Measurements from ENCODE around the gene GPR119.
A peak's percentile ranks its signal among the peaks of the same experiment; 100 is the strongest.
"Not testable (repeated sequence)": the region's sequence is repeated elsewhere in the genome, so short reads cannot be mapped to it uniquely, and the experiment has no call there.

The GPR119 gene

DNA sequence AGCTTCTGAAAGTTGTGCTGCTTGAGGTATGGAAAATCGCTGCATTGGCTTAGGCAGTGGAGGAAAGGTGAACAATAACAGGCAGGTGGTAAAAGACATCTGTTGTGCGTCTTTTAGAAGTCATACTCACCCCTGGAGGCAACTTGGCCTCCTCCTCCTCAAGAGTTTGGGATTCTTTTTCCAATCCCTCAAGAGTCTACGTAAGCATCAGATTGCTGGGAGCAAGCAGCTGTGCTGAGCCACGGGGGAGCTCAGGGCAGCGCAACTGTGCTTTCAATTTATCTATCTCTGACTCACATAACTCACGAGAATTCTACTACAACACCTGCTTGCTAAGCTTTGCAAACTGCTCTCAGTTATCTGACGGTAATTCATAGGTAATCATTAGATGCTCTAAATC lies 9.9 kb upstream of the GPR119 start:
- Histone ChIP-seq H3K4me3 (ENCODE audit: low read length) (no peak overlapping the region), H3K27me3 (replicated peaks; ENCODE audit: control insufficient read depth, insufficient read depth, low read length) (peaks cover 34% of the 10 kb centered on the region), H3K36me3 (ENCODE audit: control insufficient read depth, insufficient read depth, low read length, severe bottlenecking) (no peaks in the 10 kb centered on the region), H3K4me1 (ENCODE audit: control insufficient read depth, insufficient read depth, low read length) (peaks cover 4% of the 10 kb centered on the region), H3K9ac (ENCODE audit: low read length) (no peak overlapping the region), H3K9me3 (ENCODE audit: control insufficient read depth, low read length) (no peaks in the 10 kb centered on the region)
- no peak for DNase-seq (ENCODE audit: low read depth)

DNA sequence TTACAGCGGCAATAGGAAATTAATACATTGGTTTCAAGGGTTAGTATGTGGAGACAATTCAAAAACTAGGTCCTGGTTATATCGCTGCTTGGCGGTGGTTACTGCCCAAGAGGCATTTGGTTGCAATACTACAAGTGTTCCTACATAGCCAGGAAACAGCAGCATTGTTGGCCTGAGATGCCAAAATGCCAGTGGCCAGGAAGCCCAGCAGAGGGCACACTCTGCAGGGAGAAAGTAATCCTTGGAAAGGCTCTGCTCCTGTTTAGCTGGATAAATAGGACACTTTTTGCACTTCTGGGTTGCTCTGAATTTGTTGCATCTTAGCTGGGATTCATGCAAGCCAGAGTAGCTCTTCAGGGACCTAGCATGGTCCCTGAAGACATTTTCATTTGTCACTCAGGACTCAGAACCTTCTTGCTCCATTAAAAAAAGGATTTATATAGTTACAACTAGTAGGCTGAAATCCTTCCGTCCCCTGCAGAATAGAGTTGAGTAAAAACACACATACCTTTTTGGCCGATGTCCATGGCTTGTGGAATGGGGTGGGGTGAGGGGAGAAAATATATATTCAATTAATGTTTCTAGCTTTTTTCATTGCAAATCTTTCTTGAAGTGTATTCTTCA lies 8.1 kb upstream of the GPR119 start:
- Histone ChIP-seq H3K27me3 (replicated peaks; ENCODE audit: control insufficient read depth, insufficient read depth, low read length) (peaks cover 29% of the 10 kb centered on the region), H3K9me3 (ENCODE audit: control insufficient read depth, low read length) (no peaks in the 10 kb centered on the region), H3K4me3 (ENCODE audit: low read length) (no peak overlapping the region), H3K4me1 (ENCODE audit: control insufficient read depth, insufficient read depth, low read length) (peaks cover 4% of the 10 kb centered on the region), H3K9ac (ENCODE audit: low read length) (peak overlapping the region; percentile 14), H3K36me3 (ENCODE audit: control insufficient read depth, insufficient read depth, low read length, severe bottlenecking) (no peaks in the 10 kb centered on the region)
- peak; percentile 75 for DNase-seq (ENCODE audit: low read depth)

DNA sequence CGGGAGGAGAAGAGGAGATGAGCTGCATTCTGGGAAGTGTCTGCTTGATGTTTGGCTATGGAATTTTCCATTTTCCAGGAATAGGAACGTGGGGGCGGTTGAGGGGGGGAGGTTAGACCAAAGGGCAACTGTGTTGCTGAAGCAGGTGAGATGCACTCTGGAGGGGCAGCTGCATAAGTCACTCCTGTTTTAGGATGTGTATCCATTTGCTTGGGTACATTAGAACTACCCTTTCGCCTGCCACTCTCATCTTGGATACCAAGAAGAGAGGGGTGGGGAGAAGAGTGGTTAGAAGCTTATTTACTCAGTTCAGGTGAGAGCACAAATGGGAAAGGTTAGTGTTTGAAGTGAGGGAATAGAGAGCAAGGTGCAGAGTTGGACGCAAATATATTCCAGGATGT lies 934 bp upstream of the GPR119 start:
- peaks cover 3% of the 10 kb centered on the region for H3K9me3 ChIP-seq (ENCODE audit: control insufficient read depth, low read length)
- peaks cover 28% of the 10 kb centered on the region for H3K27me3 ChIP-seq (replicated peaks; ENCODE audit: control insufficient read depth, insufficient read depth, low read length)
- H3K4me3 ChIP-seq (ENCODE audit: low read length) = no peak overlapping the region
- no peak overlapping the region for H3K9ac ChIP-seq (ENCODE audit: low read length)
- no peaks in the 10 kb centered on the region for H3K4me1 ChIP-seq (ENCODE audit: control insufficient read depth, insufficient read depth, low read length)
- DNase-seq (ENCODE audit: low read depth) = no peak
- H3K36me3 ChIP-seq (ENCODE audit: control insufficient read depth, insufficient read depth, low read length, severe bottlenecking) = no peaks in the 10 kb centered on the region

DNA sequence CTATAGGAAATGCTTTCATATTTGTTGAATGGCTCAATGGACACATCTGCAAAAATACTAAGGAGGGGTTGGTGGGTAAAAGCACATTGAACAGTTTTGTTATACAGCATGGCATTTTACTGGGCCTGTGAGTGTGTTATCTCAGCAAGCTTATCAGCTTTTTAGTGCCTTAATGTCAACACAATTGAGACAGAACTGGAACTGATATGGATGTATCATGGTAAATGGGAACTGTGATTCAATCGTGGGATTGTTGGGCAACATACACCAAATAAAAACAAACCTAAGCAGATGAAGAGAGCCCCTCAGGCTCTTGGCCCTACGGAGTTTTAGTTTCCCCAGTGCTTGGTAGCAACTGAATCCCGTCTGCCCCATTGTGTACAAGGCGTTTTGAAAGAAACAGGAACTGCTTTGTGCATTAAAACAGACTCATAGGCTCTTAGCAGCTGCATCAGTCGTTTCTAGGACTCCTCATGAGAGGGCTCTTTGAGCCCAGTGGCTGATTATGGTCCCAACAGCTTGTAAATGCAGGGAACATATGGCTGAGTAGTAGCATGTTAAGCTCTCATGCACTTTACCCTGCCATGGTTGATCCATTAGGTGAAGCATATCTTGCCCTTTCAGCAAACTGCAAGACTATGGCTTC lies 7.3 kb downstream of the GPR119 start:
- Histone ChIP-seq H3K4me3 (ENCODE audit: low read length) (no peak overlapping the region), H3K36me3 (ENCODE audit: control insufficient read depth, insufficient read depth, low read length, severe bottlenecking) (no peaks in the 10 kb centered on the region), H3K9ac (ENCODE audit: low read length) (no peak overlapping the region), H3K9me3 (ENCODE audit: control insufficient read depth, low read length) (no peaks in the 10 kb centered on the region), H3K4me1 (ENCODE audit: control insufficient read depth, insufficient read depth, low read length) (no peaks in the 10 kb centered on the region), H3K27me3 (replicated peaks; ENCODE audit: control insufficient read depth, insufficient read depth, low read length) (peaks cover 12% of the 10 kb centered on the region)
- DNase-seq (ENCODE audit: low read depth) = no peak

DNA sequence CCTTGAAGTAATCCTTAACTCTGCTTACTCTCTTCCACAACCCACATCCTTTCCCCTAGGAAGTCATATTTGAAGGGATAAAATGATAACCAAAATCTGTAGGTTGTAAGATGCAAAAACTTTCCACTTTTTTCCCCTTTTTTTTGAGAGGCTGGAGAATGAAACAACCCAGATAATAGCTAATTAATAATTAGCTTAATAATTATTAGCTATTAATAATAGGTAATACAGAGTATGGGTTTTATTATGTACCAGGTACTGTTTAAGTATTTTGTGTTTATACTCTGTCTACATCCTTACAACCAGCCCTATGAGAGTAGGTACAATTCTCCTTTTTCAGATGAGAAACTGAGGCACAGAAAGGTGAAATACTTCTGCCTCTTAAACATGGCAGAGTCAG lies 9.4 kb downstream of the GPR119 start:
- H3K4me1 ChIP-seq (ENCODE audit: control insufficient read depth, insufficient read depth, low read length) = no peaks in the 10 kb centered on the region
- no peak overlapping the region for H3K9ac ChIP-seq (ENCODE audit: low read length)
- no peaks in the 10 kb centered on the region for H3K9me3 ChIP-seq (ENCODE audit: control insufficient read depth, low read length)
- peaks cover 2% of the 10 kb centered on the region for H3K36me3 ChIP-seq (ENCODE audit: control insufficient read depth, insufficient read depth, low read length, severe bottlenecking)
- peaks cover 9% of the 10 kb centered on the region for H3K27me3 ChIP-seq (replicated peaks; ENCODE audit: control insufficient read depth, insufficient read depth, low read length)
- no peak for DNase-seq (ENCODE audit: low read depth)
- H3K4me3 ChIP-seq (ENCODE audit: low read length) = no peak overlapping the region

DNA sequence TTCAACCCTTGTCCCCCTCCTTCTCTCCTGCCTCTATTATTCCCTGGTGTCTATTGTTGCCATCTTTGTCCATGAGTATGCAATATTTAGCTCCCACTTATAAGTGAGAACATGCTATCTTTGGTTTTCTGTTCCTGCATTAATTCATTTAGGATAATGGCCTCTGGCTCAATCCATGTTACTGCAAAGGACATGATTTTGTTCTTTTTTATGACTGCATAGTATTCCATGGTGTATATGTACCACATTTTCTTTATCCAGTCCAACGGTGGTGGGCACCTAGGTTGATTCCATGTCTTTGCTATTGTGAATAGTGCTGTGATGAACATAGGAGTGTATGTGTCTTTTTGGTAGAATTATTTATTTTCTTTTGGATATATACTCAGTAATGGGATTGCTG lies 33.4 kb downstream of the GPR119 start:
- not testable (repeated sequence) for H3K4me1 ChIP-seq (ENCODE audit: control insufficient read depth, insufficient read depth, low read length); H3K36me3 ChIP-seq (ENCODE audit: control insufficient read depth, insufficient read depth, low read length, severe bottlenecking); H3K9ac ChIP-seq (ENCODE audit: low read length); H3K4me3 ChIP-seq (ENCODE audit: low read length); H3K9me3 ChIP-seq (ENCODE audit: control insufficient read depth, low read length); H3K27me3 ChIP-seq (replicated peaks; ENCODE audit: control insufficient read depth, insufficient read depth, low read length); DNase-seq (ENCODE audit: low read depth)

DNA sequence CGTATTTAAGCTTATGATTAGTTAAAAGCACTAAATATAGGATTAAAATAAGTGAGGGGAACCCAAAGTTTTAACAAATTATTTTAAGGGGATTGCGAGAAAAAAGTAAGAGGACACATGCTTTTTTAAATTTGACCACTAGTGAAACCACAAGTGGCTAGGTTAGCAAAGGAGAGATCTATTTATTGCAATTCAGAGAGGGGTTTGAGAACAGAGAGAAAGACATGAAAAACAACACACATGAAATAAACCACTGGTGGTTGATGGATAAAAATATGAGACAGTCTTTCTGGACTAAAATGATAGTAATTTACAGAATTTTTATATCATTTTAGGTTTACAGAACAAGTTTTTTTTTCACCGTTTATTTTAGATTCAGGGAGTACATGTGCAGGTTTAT lies 33.9 kb downstream of the GPR119 start:
- DNase-seq (ENCODE audit: low read depth) = no peak
- H3K27me3 ChIP-seq (replicated peaks; ENCODE audit: control insufficient read depth, insufficient read depth, low read length) = peaks cover 9% of the 10 kb centered on the region
- H3K4me3 ChIP-seq (ENCODE audit: low read length) = no peak overlapping the region
- H3K4me1 ChIP-seq (ENCODE audit: control insufficient read depth, insufficient read depth, low read length) = no peaks in the 10 kb centered on the region
- H3K9me3 ChIP-seq (ENCODE audit: control insufficient read depth, low read length) = no peaks in the 10 kb centered on the region
- H3K9ac ChIP-seq (ENCODE audit: low read length) = no peak overlapping the region
- H3K36me3 ChIP-seq (ENCODE audit: control insufficient read depth, insufficient read depth, low read length, severe bottlenecking) = peaks cover 10% of the 10 kb centered on the region

DNA sequence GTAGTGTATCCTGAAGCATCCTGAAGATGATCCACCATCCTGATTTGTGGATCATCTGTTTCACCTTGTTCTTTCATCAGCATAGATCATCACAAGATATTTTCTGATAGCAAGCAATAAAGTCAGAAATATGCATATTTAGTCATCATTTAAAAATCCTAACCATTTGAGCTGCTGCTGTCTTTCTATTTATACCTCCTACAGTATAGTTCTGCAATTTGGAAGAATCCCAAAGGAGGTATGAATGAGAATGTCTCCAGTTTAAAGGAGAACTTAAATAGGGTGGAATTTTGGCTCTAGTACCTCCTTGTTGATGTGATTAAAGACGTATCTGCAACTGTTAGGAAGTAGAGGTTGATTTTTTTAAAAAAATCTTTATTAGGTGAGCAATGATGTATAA lies 38.2 kb downstream of the GPR119 start:
- Histone ChIP-seq H3K27me3 (replicated peaks; ENCODE audit: control insufficient read depth, insufficient read depth, low read length) (peaks cover 12% of the 10 kb centered on the region), H3K4me1 (ENCODE audit: control insufficient read depth, insufficient read depth, low read length) (no peaks in the 10 kb centered on the region), H3K9me3 (ENCODE audit: control insufficient read depth, low read length) (no peaks in the 10 kb centered on the region), H3K4me3 (ENCODE audit: low read length) (no peak overlapping the region), H3K9ac (ENCODE audit: low read length) (no peak overlapping the region), H3K36me3 (ENCODE audit: control insufficient read depth, insufficient read depth, low read length, severe bottlenecking) (peaks cover 10% of the 10 kb centered on the region)
- DNase-seq (ENCODE audit: low read depth) = no peak

DNA sequence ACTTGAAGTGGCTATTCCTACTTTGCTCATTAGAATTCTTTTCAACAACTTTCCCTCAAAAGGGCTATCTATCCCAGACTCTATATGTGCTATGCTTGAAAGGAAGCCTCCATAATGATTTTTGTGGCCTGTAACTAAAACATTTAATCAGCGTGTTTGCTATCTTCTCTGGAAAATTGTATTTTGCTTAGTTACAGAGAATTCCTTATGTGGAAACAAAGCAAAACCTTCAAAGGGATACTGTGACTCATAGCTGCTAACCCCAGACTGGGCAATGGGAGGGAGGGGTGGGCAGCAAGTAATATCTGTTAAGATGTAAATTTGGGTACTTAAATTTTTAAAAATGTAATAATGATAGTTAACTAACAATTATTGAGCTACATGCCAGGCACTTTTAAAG lies 42.1 kb downstream of the GPR119 start:
- peaks cover 5% of the 10 kb centered on the region for H3K27me3 ChIP-seq (replicated peaks; ENCODE audit: control insufficient read depth, insufficient read depth, low read length)
- no peaks in the 10 kb centered on the region for H3K9me3 ChIP-seq (ENCODE audit: control insufficient read depth, low read length)
- no peaks in the 10 kb centered on the region for H3K4me1 ChIP-seq (ENCODE audit: control insufficient read depth, insufficient read depth, low read length)
- H3K36me3 ChIP-seq (ENCODE audit: control insufficient read depth, insufficient read depth, low read length, severe bottlenecking) = no peaks in the 10 kb centered on the region
- H3K9ac ChIP-seq (ENCODE audit: low read length) = no peak overlapping the region
- no peak overlapping the region for H3K4me3 ChIP-seq (ENCODE audit: low read length)
- no peak for DNase-seq (ENCODE audit: low read depth)

DNA sequence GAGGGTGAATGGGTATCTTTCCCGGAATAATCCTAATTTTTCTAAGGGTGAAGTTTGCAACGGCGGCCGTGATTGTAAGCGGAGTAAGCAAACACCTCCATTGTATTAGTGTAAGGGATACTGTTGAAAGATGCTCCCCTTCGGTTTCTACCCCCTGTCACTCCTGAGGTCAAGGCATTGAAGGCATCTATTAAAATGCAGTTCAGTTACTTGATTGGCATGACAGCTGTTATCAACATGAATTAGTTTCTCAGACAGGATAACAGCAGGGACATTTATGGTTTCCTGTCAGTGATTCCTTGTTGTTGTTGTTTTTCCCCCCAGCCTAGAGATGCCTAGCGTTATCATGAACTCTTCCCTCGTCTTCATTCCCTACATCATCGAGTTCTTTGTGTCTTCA lies 45.2 kb downstream of the GPR119 start:
- no peak for DNase-seq (ENCODE audit: low read depth)
- H3K9me3 ChIP-seq (ENCODE audit: control insufficient read depth, low read length) = no peaks in the 10 kb centered on the region

DNA sequence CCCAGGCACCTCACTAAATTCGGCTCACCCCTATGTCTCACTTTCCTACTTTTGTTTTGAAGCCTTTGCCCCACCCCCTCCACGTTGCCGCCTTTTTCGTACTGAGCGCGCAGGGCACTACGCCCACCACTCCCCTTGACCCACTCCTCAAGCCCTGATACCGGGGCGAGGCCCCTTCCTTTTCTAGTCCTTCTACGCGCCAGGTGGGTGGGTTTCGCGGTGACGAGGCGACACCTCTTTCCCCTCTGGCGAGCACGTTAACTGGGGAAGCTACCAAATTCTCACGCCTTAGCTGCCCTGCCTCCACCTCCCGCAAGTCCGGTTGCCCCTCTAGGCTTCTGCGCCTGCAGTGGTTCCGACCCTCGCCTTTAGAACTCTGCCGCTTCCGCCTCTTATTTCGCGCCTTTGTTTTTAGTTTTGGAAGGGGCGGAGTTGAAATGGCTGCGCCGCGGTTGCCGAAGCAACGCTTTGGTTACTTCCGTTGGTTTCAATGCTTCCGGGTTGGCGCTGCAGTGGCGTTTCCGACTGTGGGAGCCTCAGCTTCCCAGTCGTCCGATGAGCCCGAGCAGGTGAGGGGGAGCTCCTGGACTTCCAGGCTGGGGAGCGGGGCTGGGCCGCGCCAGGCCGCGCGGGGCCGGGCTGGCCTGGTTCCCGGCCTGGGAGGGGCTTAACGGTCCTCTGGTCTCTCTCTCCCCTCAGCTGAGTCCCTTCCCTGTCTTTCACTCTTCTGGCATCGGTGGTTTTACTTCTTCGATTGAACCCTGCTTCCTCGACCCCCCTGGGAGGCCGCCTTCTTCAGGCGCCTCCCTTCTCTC lies 45.9 kb downstream of the GPR119 start, which contains the start of gene SLC25A14:
Gene SLC25A14 (plus strand): TSS at position 512 of the 815 bp plus-strand sequence. CDS start 360 bp downstream, outside the sequence.
- peaks cover 3% of the 10 kb centered on the region for H3K27me3 ChIP-seq (replicated peaks; ENCODE audit: control insufficient read depth, insufficient read depth, low read length)
- no peaks in the 10 kb centered on the region for H3K9me3 ChIP-seq (ENCODE audit: control insufficient read depth, low read length)
- H3K36me3 ChIP-seq (ENCODE audit: control insufficient read depth, insufficient read depth, low read length, severe bottlenecking) = no peaks in the 10 kb centered on the region
- peak; percentile 84 for DNase-seq (ENCODE audit: low read depth)
- peak within 1 kb of the TSS; percentile 89 for H3K4me3 ChIP-seq (ENCODE audit: low read length)
- no peaks in the 10 kb centered on the region for H3K4me1 ChIP-seq (ENCODE audit: control insufficient read depth, insufficient read depth, low read length)
- H3K9ac ChIP-seq (ENCODE audit: low read length) = peak within 1 kb of the TSS; percentile 82

More for the DNA sequence above, 45.2 kb downstream of the GPR119 start:
- Histone ChIP-seq H3K27me3 (replicated peaks; ENCODE audit: control insufficient read depth, insufficient read depth, low read length) (peaks cover 3% of the 10 kb centered on the region), H3K4me1 (ENCODE audit: control insufficient read depth, insufficient read depth, low read length) (no peaks in the 10 kb centered on the region), H3K9ac (ENCODE audit: low read length) (peak overlapping the region; percentile 82), H3K4me3 (ENCODE audit: low read length) (peak overlapping the region; percentile 89), H3K36me3 (ENCODE audit: control insufficient read depth, insufficient read depth, low read length, severe bottlenecking) (no peaks in the 10 kb centered on the region)

Data from adipocyte (in vitro differentiated cells).